Muscle of leg (tissue), 11 donors: Measurements from ENCODE around the gene PRLR. TPM values are rescaled to one million over a fixed set of nuclear protein-coding genes. Genes with fewer than 3 reads are reported as not detected.
A peak's percentile ranks its signal among the peaks of the same experiment; 100 is the strongest.

Source experiments
- DNase-seq: peaks from one replicate; pipeline ENCODE4 v3.0.0; 2013
- H3K27ac ChIP-seq: one replicate; pipeline ENCODE4 v1.5.1; 2013; ENCODE audit warnings: mild to moderate bottlenecking, low read length, control low read depth
- H3K27me3 ChIP-seq: one replicate; pipeline ENCODE4 v1.6.1; 2013; ENCODE audit warnings: low read length; ENCODE audit not compliant: control insufficient read depth, insufficient read depth
- H3K36me3 ChIP-seq: one replicate; pipeline ENCODE4 v1.6.1; 2013; ENCODE audit warnings: low read length; ENCODE audit not compliant: control insufficient read depth, insufficient read depth
- H3K4me1 ChIP-seq: one replicate; pipeline ENCODE4 v1.6.1; 2013; ENCODE audit warnings: low read length; ENCODE audit not compliant: control insufficient read depth, insufficient read depth
- H3K4me3 ChIP-seq: one replicate; pipeline ENCODE4 v1.5.1; 2013; ENCODE audit warnings: low read length, control low read depth
- H3K9me3 ChIP-seq: replicated peaks from 2 replicates; pipeline ENCODE4 v1.6.1; 2013; ENCODE audit warnings: low read depth, low read length; ENCODE audit not compliant: control insufficient read depth
- WGBS: methylation state at CpG from one replicate; pipeline ENCODE4 v1.1.5; 2013; ENCODE audit warnings: missing lambda C conversion rate; ENCODE audit not compliant: insufficient coverage; 5-methylcytosine and 5-hydroxymethylcytosine counted together
- polyA plus RNA-seq, 8 donors: library from polyadenylated mRNA; unstranded; fragments of 120-200 nt; gene quantifications; one replicate each; pipeline versions ENCODE4 v1.2.1 to v1.2.3, GENCODE V29; 2013; ENCODE audit warnings: inconsistent platforms in 1 of 8, low replicate concordance in 1 of 8; ENCODE audit not compliant: insufficient read length in 8 of 8, insufficient read depth in 1 of 8
- total RNA-seq: library from RNA; stranded (reverse); fragments of 120-200 nt; gene quantifications from one replicate; pipeline ENCODE4 v1.2.4, GENCODE V29; 2013

PRLR gene
- total and polyA plus RNA-seq, 9 donors, result 0.15 to 2.5 (median 0.53) TPM

GRCh38 chr5:35162848-35163709 is 67.2 kb downstream of the PRLR start:
- no peaks in the 10 kb centered on the region for H3K4me1 ChIP-seq
- H3K27ac ChIP-seq, result no peak overlapping the region
- H3K9me3 ChIP-seq, result no peaks in the 10 kb centered on the region
- H3K36me3 ChIP-seq, result no peaks in the 10 kb centered on the region
- DNase-seq, result no peak
- WGBS, result 65% methylated on average over 5 of the region's 11 CpGs
- H3K4me3 ChIP-seq, result no peak overlapping the region
- no peaks in the 10 kb centered on the region for H3K27me3 ChIP-seq

- Histone ChIP-seq H3K27me3 (no peaks in the 10 kb centered on the region), H3K9me3 (no peaks in the 10 kb centered on the region), H3K36me3 (no peaks in the 10 kb centered on the region), H3K27ac (no peak overlapping the region), H3K4me3 (no peak overlapping the region), H3K4me1 (no peaks in the 10 kb centered on the region)
- WGBS, result 12% methylated on average over 6 of the region's 7 CpGs
- DNase-seq, result peak; percentile 90
These were observed 68.5 kb downstream of the PRLR start for GRCh38 chr5:35161652-35162273.

- Histone ChIP-seq H3K27ac (no peak overlapping the region), H3K9me3 (no peaks in the 10 kb centered on the region), H3K4me3 (no peak overlapping the region), H3K27me3 (no peaks in the 10 kb centered on the region), H3K36me3 (no peaks in the 10 kb centered on the region), H3K4me1 (no peaks in the 10 kb centered on the region)
- WGBS, result 83% methylated on average over 3 of the region's 6 CpGs
- no peak for DNase-seq
These were observed 69.7 kb downstream of the PRLR start for GRCh38 chr5:35160486-35161116.

GRCh38 chr5:35159370-35159742 is 70.9 kb downstream of the PRLR start:
- Histone ChIP-seq H3K9me3 (no peaks in the 10 kb centered on the region), H3K4me1 (no peaks in the 10 kb centered on the region), H3K36me3 (no peaks in the 10 kb centered on the region), H3K4me3 (no peak overlapping the region), H3K27ac (no peak overlapping the region), H3K27me3 (no peaks in the 10 kb centered on the region)
- no CpG with 5 or more reads among the region's 2 CpGs for WGBS
- peak; percentile 14 for DNase-seq

GRCh38 chr5:35158622-35159369 is 71.5 kb downstream of the PRLR start:
- no peak for DNase-seq
- Histone ChIP-seq H3K4me1 (no peaks in the 10 kb centered on the region), H3K4me3 (no peak overlapping the region), H3K27me3 (no peaks in the 10 kb centered on the region), H3K27ac (no peak overlapping the region), H3K9me3 (no peaks in the 10 kb centered on the region), H3K36me3 (no peaks in the 10 kb centered on the region)
- 50% methylated on average over 1 of the region's 7 CpGs for WGBS

- Histone ChIP-seq H3K36me3 (no peaks in the 10 kb centered on the region), H3K27me3 (no peaks in the 10 kb centered on the region), H3K4me1 (no peaks in the 10 kb centered on the region), H3K9me3 (no peaks in the 10 kb centered on the region), H3K4me3 (no peak overlapping the region), H3K27ac (no peak overlapping the region)
- WGBS, result 75% methylated on average over 2 of the region's 3 CpGs
- no peak for DNase-seq
These were observed 72.1 kb downstream of the PRLR start for GRCh38 chr5:35158204-35158603.

- no peaks in the 10 kb centered on the region for H3K9me3 ChIP-seq
- H3K27me3 ChIP-seq, result no peaks in the 10 kb centered on the region
- no peak overlapping the region for H3K27ac ChIP-seq
- no peak overlapping the region for H3K4me3 ChIP-seq
- no peaks in the 10 kb centered on the region for H3K36me3 ChIP-seq
- H3K4me1 ChIP-seq, result peaks cover 6% of the 10 kb centered on the region
- DNase-seq, result no peak
- WGBS, result 100% methylated on average over 1 of the region's 2 CpGs
These were observed 76.8 kb downstream of the PRLR start for GRCh38 chr5:35153375-35153932.

- H3K27me3 ChIP-seq, result no peaks in the 10 kb centered on the region
- WGBS, result 40% methylated on average over 1 of the region's 1 CpG
- no peaks in the 10 kb centered on the region for H3K36me3 ChIP-seq
- no peak overlapping the region for H3K27ac ChIP-seq
- peaks cover 6% of the 10 kb centered on the region for H3K4me1 ChIP-seq
- H3K4me3 ChIP-seq, result no peak overlapping the region
- H3K9me3 ChIP-seq, result no peaks in the 10 kb centered on the region
- DNase-seq, result no peak
These were observed 77.6 kb downstream of the PRLR start for GRCh38 chr5:35152733-35153132.

- DNase-seq, result peak; percentile 84
- WGBS, result no CpG with 5 or more reads among the region's 1 CpG
These were observed 79.0 kb downstream of the PRLR start for GRCh38 chr5:35151146-35151920.

More at GRCh38 chr5:35151146-35151920, 79.0 kb downstream of the PRLR start:
- H3K4me1 ChIP-seq, result peaks cover 6% of the 10 kb centered on the region
- H3K27me3 ChIP-seq, result no peaks in the 10 kb centered on the region
- H3K4me3 ChIP-seq, result no peak overlapping the region
- H3K27ac ChIP-seq, result no peak overlapping the region
- no peaks in the 10 kb centered on the region for H3K9me3 ChIP-seq
- H3K36me3 ChIP-seq, result no peaks in the 10 kb centered on the region
